Trophoblast cell (in vitro differentiated cells and primary cell): ENCODE results near the gene CEBPG.
A peak's percentile ranks its signal among the peaks of the same experiment; 100 is the strongest.

Source experiments
- DNase-seq, 2 donors: peaks; one replicate each; pipeline ENCODE4 v3.0.0-alpha.2; 2016
- H2AFZ ChIP-seq: 2 replicates; pipeline ENCODE4 v1.6.1; 2013; ENCODE audit warnings: low read length, moderate library complexity, mild to moderate bottlenecking; ENCODE audit not compliant: insufficient read depth, poor library complexity
- H2AK5ac ChIP-seq: 2 replicates; pipeline ENCODE4 v1.6.1; 2013; ENCODE audit warnings: mild to moderate bottlenecking, low read length
- H2BK120ac ChIP-seq: 2 replicates; pipeline ENCODE4 v1.6.1; 2013; ENCODE audit warnings: low read length, mild to moderate bottlenecking, moderate library complexity; ENCODE audit not compliant: insufficient read depth, poor library complexity
- H2BK12ac ChIP-seq: 2 replicates; pipeline ENCODE4 v1.6.1; 2013; ENCODE audit warnings: mild to moderate bottlenecking, low read length, moderate library complexity
- H2BK5ac ChIP-seq: 2 replicates; pipeline ENCODE4 v1.6.1; 2013; ENCODE audit warnings: low read length, low read depth, moderate library complexity, mild to moderate bottlenecking; ENCODE audit not compliant: poor library complexity
- H3K14ac ChIP-seq: 2 replicates; pipeline ENCODE4 v1.6.1; 2013; ENCODE audit warnings: mild to moderate bottlenecking, low read length
- H3K18ac ChIP-seq: 2 replicates; pipeline ENCODE4 v1.6.1; 2013; ENCODE audit warnings: mild to moderate bottlenecking, low read length
- H3K23ac ChIP-seq: 2 replicates; pipeline ENCODE4 v1.6.1; 2013; ENCODE audit warnings: low read length
- H3K27ac ChIP-seq: 2 replicates; pipeline ENCODE4 v1.5.1; 2013; ENCODE audit warnings: low read depth, mild to moderate bottlenecking, inconsistent platforms, low read length, moderate library complexity
- H3K27me3 ChIP-seq: 2 replicates; pipeline ENCODE4 v1.6.1; 2013; ENCODE audit warnings: inconsistent platforms, mild to moderate bottlenecking, low read length, moderate library complexity; ENCODE audit not compliant: insufficient read depth
- H3K36me3 ChIP-seq, 2 experiments: 1 replicate in 1 of 2; 2 replicates in 1 of 2; pipeline ENCODE4 v1.6.1; 2013; ENCODE audit warnings: low read length in 2 of 2, mild to moderate bottlenecking in 2 of 2, moderate library complexity in 1 of 2; ENCODE audit not compliant: insufficient read depth in 2 of 2, control insufficient read depth in 1 of 2
- H3K4ac ChIP-seq: 2 replicates; pipeline ENCODE4 v1.6.1; 2013; ENCODE audit warnings: low read depth, mild to moderate bottlenecking, low read length, moderate library complexity
- H3K4me1 ChIP-seq, 2 experiments: 1 replicate in 1 of 2; 2 replicates in 1 of 2; pipeline ENCODE4 v1.6.1; 2013; ENCODE audit warnings: low read length in 2 of 2, mild to moderate bottlenecking in 2 of 2, moderate library complexity in 1 of 2; ENCODE audit not compliant: insufficient read depth in 2 of 2, control insufficient read depth in 1 of 2
- H3K4me2 ChIP-seq: 2 replicates; pipeline ENCODE4 v1.6.1; 2013; ENCODE audit warnings: inconsistent platforms, mild to moderate bottlenecking, low read length, moderate library complexity
- H3K4me3 ChIP-seq: 2 replicates; pipeline ENCODE4 v1.5.1; 2013; ENCODE audit warnings: mild to moderate bottlenecking, low read depth, low read length, inconsistent platforms
- H3K79me1 ChIP-seq: one replicate; pipeline ENCODE4 v1.6.1; 2013; ENCODE audit warnings: low read length
- H3K79me2 ChIP-seq: 2 replicates; pipeline ENCODE4 v1.6.1; 2013; ENCODE audit warnings: low read length, mild to moderate bottlenecking; ENCODE audit not compliant: control insufficient read depth, insufficient read depth, poor library complexity
- H3K9ac ChIP-seq: 2 replicates; pipeline ENCODE4 v1.6.1; 2013; ENCODE audit warnings: mild to moderate bottlenecking, low read length
- H3K9me3 ChIP-seq: 2 replicates; pipeline ENCODE4 v1.6.1; 2013; ENCODE audit warnings: low read depth, mild to moderate bottlenecking, control low read depth, inconsistent platforms, low read length; ENCODE audit not compliant: insufficient read depth
- H4K12ac ChIP-seq: 2 replicates; pipeline ENCODE4 v1.6.1; 2013; ENCODE audit warnings: low read depth, mild to moderate bottlenecking, low read length, moderate library complexity
- H4K8ac ChIP-seq: 2 replicates; pipeline ENCODE4 v1.6.1; 2013; ENCODE audit warnings: low read depth, mild to moderate bottlenecking, low read length, moderate library complexity
- H4K91ac ChIP-seq: one replicate; pipeline ENCODE4 v1.6.1; 2013; ENCODE audit warnings: low read depth, mild to moderate bottlenecking, low read length, moderate library complexity
- WGBS: extraction: QIAGEN DNeasy Blood & Tissue Kit; methylation state at CpG from one replicate; pipeline ENCODE4 v1.1.7; 2013; ENCODE audit warnings: missing lambda C conversion rate; ENCODE audit not compliant: insufficient read length, insufficient coverage; ENCODE audit errors: extremely low coverage; 5-methylcytosine and 5-hydroxymethylcytosine counted together

The CEBPG gene

DNA sequence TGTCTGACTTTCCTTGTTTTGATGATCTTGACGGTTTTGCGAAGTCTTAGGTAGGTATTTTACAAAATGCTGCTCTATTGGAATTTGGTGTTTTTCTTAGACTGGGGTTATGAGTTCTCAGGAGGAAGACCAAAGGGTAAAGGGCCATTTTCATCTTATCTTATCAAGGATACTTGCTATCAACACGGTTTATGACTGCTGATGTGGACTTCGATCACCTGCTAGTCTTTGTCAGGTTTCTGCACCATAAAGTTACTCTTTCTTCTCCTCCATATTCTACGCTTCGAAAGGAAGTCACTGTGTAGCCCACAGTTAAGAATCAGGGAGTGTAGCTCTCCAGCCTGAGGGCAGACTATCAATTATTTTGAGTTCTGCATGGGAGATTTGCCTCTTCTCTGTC lies 7.4 kb upstream of the CEBPG start:
- DNase-seq = no peak
- H3K23ac ChIP-seq = no peak overlapping the region
- no peaks in the 10 kb centered on the region for H3K79me2 ChIP-seq
- no peak overlapping the region for H3K27ac ChIP-seq
- no peak overlapping the region for H3K4me3 ChIP-seq
- no peaks in the 10 kb centered on the region for H3K79me1 ChIP-seq
- H2AK5ac ChIP-seq = no peak overlapping the region
- H4K8ac ChIP-seq = no peak overlapping the region
- no peaks in the 10 kb centered on the region for H3K36me3 ChIP-seq
- H2BK120ac ChIP-seq = no peak overlapping the region
- H3K9me3 ChIP-seq = peaks cover 2% of the 10 kb centered on the region
- H3K4me2 ChIP-seq = no peak overlapping the region
- no peak overlapping the region for H3K18ac ChIP-seq
- WGBS = no CpG with 5 or more reads among the region's 6 CpGs
- H3K27me3 ChIP-seq = no peaks in the 10 kb centered on the region
- no peak overlapping the region for H3K4ac ChIP-seq
- no peak overlapping the region for H3K9ac ChIP-seq
- H4K12ac ChIP-seq = no peak overlapping the region
- no peak overlapping the region for H3K14ac ChIP-seq
- no peak overlapping the region for H2BK5ac ChIP-seq
- H2BK12ac ChIP-seq = no peak overlapping the region
- no peak overlapping the region for H2AFZ ChIP-seq
- H3K4me1 ChIP-seq = no peaks in the 10 kb centered on the region
- no peak overlapping the region for H4K91ac ChIP-seq

DNA sequence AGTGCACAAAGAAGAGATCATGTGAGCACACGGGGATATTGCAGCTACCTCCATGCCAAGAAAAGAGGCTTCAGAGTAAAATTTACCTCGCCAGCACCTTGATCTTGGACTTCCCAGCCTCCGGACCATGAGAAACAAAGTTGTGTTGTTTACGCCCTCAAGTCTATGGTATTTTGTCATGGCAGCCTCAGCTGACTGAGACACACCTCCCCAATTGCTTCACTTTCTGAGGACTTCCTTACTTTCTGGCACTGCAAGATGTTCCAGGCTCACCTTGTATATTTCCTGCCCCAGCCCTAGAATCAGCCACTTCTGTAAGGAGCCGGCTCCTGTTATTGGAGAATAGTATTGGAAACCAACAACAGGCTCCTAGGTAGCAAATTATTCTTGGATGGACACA lies 6.6 kb upstream of the CEBPG start:
- Histone ChIP-seq H2BK5ac (no peak overlapping the region), H3K79me2 (no peaks in the 10 kb centered on the region), H4K91ac (no peak overlapping the region), H3K27me3 (no peaks in the 10 kb centered on the region), H2AFZ (no peak overlapping the region), H2AK5ac (no peak overlapping the region), H3K79me1 (no peaks in the 10 kb centered on the region), H3K14ac (no peak overlapping the region), H3K18ac (no peak overlapping the region), H3K4me1 (no peaks in the 10 kb centered on the region), H3K23ac (no peak overlapping the region), H2BK120ac (no peak overlapping the region), H3K9ac (no peak overlapping the region), H3K27ac (no peak overlapping the region), H3K4me3 (no peak overlapping the region), H3K36me3 (no peaks in the 10 kb centered on the region), H4K12ac (no peak overlapping the region), H3K4me2 (no peak overlapping the region), H3K4ac (no peak overlapping the region), H3K9me3 (no peaks in the 10 kb centered on the region), H4K8ac (no peak overlapping the region), H2BK12ac (no peak overlapping the region)
- no CpG with 5 or more reads among the region's 5 CpGs for WGBS
- DNase-seq = no peak

DNA sequence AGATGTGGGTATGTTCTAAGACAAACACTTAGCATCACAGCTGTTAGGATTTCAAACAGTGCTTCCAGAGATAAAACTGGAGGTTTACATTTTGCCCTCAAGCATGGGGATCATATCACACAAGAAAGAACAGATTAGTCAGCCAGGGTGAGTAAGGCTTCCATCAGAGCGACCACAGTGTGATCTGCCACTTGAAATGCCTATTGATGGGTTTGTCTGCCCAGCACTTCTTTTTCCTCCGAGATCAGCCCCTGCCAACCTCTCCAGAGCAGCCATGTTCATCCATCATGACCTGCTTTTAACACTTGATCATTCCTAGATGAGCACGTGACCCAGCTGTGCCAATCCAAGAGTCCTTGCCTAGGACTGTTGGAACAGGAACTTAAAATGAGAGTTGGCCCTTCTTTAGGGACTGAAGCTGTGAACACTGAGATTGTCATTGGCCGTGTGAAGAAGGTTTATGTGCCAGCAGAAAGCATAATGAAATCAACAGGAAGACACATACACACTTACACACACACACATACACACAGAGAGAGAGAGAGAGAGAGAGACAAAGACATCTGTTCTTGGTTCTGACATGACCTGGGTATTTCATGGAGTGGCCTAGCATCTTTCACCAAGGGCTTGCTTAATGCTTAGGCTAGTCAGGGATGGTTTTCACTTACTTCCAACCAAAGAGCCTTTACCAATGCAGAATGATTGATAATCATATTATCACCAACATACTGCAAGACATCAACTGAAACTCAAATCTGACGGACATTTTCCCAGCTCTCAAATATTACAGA lies 5.2 kb upstream of the CEBPG start:
- no peak overlapping the region for H3K4me2 ChIP-seq
- peak in 1 of 2 donors; percentile 56 for DNase-seq
- H4K8ac ChIP-seq = no peak overlapping the region
- no peaks in the 10 kb centered on the region for H3K27me3 ChIP-seq
- peaks cover 5% of the 10 kb centered on the region for H3K79me1 ChIP-seq
- no peak overlapping the region for H2AK5ac ChIP-seq
- no peak overlapping the region for H4K91ac ChIP-seq
- H2BK12ac ChIP-seq = no peak overlapping the region
- no peak overlapping the region for H3K4me3 ChIP-seq
- peaks cover 2% of the 10 kb centered on the region for H3K79me2 ChIP-seq
- H4K12ac ChIP-seq = no peak overlapping the region
- no peaks in the 10 kb centered on the region for H3K36me3 ChIP-seq
- H3K4me1 ChIP-seq = peaks cover 0 to 4% of the 10 kb centered on the region in 2 experiments
- H2AFZ ChIP-seq = no peak overlapping the region
- WGBS = no CpG with 5 or more reads among the region's 5 CpGs
- H2BK120ac ChIP-seq = no peak overlapping the region
- H3K9ac ChIP-seq = peak overlapping the region; percentile 60
- no peak overlapping the region for H3K18ac ChIP-seq
- H3K4ac ChIP-seq = no peak overlapping the region
- H3K27ac ChIP-seq = no peak overlapping the region
- H3K14ac ChIP-seq = no peak overlapping the region
- no peak overlapping the region for H2BK5ac ChIP-seq
- no peaks in the 10 kb centered on the region for H3K9me3 ChIP-seq
- no peak overlapping the region for H3K23ac ChIP-seq

DNA sequence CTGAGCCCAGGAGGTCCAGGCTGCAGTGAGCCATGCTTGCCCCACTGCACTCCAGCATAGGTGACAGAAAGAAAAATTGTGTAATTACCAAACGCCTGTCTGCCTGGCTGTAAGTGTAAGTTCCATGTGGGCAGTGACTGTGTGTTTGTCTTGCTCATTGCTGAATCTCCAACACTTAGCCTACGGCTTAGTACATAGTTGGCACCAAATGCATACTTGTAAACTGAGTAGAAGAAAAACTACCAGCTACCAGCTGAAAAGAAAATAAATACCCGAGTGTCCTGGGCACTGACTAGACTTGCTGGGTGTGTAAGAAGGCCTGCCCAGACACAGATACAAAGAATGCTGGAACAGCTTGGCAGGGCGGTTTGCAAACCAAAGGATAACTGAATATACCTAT lies 2.7 kb upstream of the CEBPG start:
- Histone ChIP-seq H3K4me3 (no peak overlapping the region), H3K79me2 (peaks cover 10% of the 10 kb centered on the region), H3K27ac (no peak overlapping the region), H4K12ac (no peak overlapping the region), H3K36me3 (no peaks in the 10 kb centered on the region), H4K8ac (no peak overlapping the region), H2BK12ac (no peak overlapping the region), H3K4me2 (no peak overlapping the region), H3K9me3 (no peaks in the 10 kb centered on the region), H3K27me3 (no peaks in the 10 kb centered on the region), H3K18ac (no peak overlapping the region), H2AFZ (no peak overlapping the region), H2AK5ac (no peak overlapping the region), H2BK5ac (no peak overlapping the region), H3K23ac (no peak overlapping the region), H3K9ac (no peak overlapping the region), H4K91ac (no peak overlapping the region), H3K4ac (no peak overlapping the region), H3K4me1 (peaks cover 4 to 10% of the 10 kb centered on the region in 2 experiments), H2BK120ac (no peak overlapping the region), H3K14ac (no peak overlapping the region), H3K79me1 (peaks cover 12% of the 10 kb centered on the region)
- no CpG with 5 or more reads among the region's 4 CpGs for WGBS
- DNase-seq = no peak
